Neural cell (in vitro differentiated cells): ENCODE results near the gene SLC9A1. TPM values are rescaled to one million over a fixed set of nuclear protein-coding genes. Genes with fewer than 3 reads are reported as not detected.

Source experiments
- H2AFZ ChIP-seq: fragments of 200-600, 300-800 bp; sonication (generic), shearing (Covaris generic); 2 replicates; pipeline ENCODE4 v1.6.0; 2014; ENCODE audit warnings: low read depth, mild to moderate bottlenecking, antibody characterized with exemption, low read length, moderate library complexity
- H3F3A ChIP-seq: fragments of 200-600 bp; shearing (Covaris generic); 2 replicates; pipeline ENCODE4 v1.6.1; 2016; ENCODE audit warnings: mild to moderate bottlenecking, moderate library complexity, mixed read lengths, antibody characterized with exemption, low read length; ENCODE audit not compliant: insufficient read depth, poor library complexity, severe bottlenecking
- H3K27ac ChIP-seq: fragments of 200-600, 300-800 bp; sonication (generic), shearing (Covaris generic); 2 replicates; pipeline ENCODE4 v1.5.1; 2014; ENCODE audit warnings: mild to moderate bottlenecking, low read length, moderate library complexity
- H3K27me3 ChIP-seq: fragments of 300-800, 200-600 bp; sonication (generic), shearing (Covaris generic); 2 replicates; pipeline ENCODE4 v1.6.0; 2014; ENCODE audit warnings: mild to moderate bottlenecking, low read depth, low read length, moderate library complexity; ENCODE audit not compliant: insufficient read depth
- H3K36me3 ChIP-seq: fragments of 300-800, 200-600 bp; sonication (generic), shearing (Covaris generic); 2 replicates; pipeline ENCODE4 v1.5.1; 2014; ENCODE audit warnings: mild to moderate bottlenecking, antibody characterized with exemption, low read length, moderate library complexity; ENCODE audit not compliant: insufficient read depth
- H3K4me2 ChIP-seq: fragments of 300-800, 200-600 bp; sonication (generic), shearing (Covaris generic); 2 replicates; pipeline ENCODE4 v1.6.0; 2014; ENCODE audit warnings: mild to moderate bottlenecking, low read length
- H3K4me3 ChIP-seq: fragments of 300-800, 200-600 bp; sonication (generic), shearing (Covaris generic); 2 replicates; pipeline ENCODE4 v1.5.1; 2014; ENCODE audit warnings: mild to moderate bottlenecking, low read length, moderate library complexity
- H3K79me2 ChIP-seq: fragments of 200-600 bp; shearing (Covaris generic); replicated peaks from 2 replicates; pipeline ENCODE4 v1.6.0; 2014; ENCODE audit warnings: mild to moderate bottlenecking, low read length, moderate library complexity; ENCODE audit not compliant: insufficient read depth
- H3K9ac ChIP-seq: fragments of 300-800, 200-600 bp; sonication (generic), shearing (Covaris generic); 2 replicates; pipeline ENCODE4 v1.6.1; 2016; ENCODE audit warnings: mild to moderate bottlenecking, low read length, mixed read lengths
- H3K9me2 ChIP-seq: fragments of 200-600 bp; shearing (Covaris generic); 2 replicates; pipeline ENCODE4 v1.6.1; 2016; ENCODE audit warnings: mild to moderate bottlenecking, low read length, mixed read lengths; ENCODE audit not compliant: insufficient read depth
- H3K9me3 ChIP-seq: fragments of 200-600, 300-800 bp; sonication (generic), shearing (Covaris generic); 2 replicates; pipeline ENCODE4 v1.6.1; 2016; ENCODE audit warnings: mild to moderate bottlenecking, mixed run types, low read length, moderate library complexity, mixed read lengths
- H4K20me1 ChIP-seq: fragments of 200-600 bp; shearing (Covaris generic); 2 replicates; pipeline ENCODE4 v1.6.1; 2016; ENCODE audit warnings: mild to moderate bottlenecking, mixed run types; ENCODE audit not compliant: insufficient read depth
- CTCF ChIP-seq: fragments of 450-650 bp; IDR thresholded peaks from 2 replicates; pipeline ENCODE4 v1.5.1; 2014; ENCODE audit warnings: antibody characterized with exemption, mild to moderate bottlenecking, moderate library complexity; ENCODE audit not compliant: poor library complexity, severe bottlenecking
- EP300 ChIP-seq: fragments of 450-650 bp; conservative IDR thresholded peaks from 2 replicates; pipeline ENCODE4 v1.6.1; 2014; ENCODE audit warnings: antibody characterized with exemption, mild to moderate bottlenecking, moderate library complexity; ENCODE audit not compliant: poor library complexity, severe bottlenecking
- EZH2 ChIP-seq: fragments of 200-600, 300-800 bp; shearing (Covaris generic), sonication (generic); IDR thresholded peaks from 2 replicates; pipeline ENCODE4 v1.6.1; 2014; ENCODE audit warnings: antibody characterized with exemption, low read length, borderline replicate concordance, mild to moderate bottlenecking; ENCODE audit not compliant: insufficient read depth, poor library complexity, severe bottlenecking
- MXI1 ChIP-seq: fragments of 450-650 bp; conservative IDR thresholded peaks from 2 replicates; pipeline ENCODE4 v1.6.1; 2014; ENCODE audit warnings: antibody characterized with exemption, mild to moderate bottlenecking; ENCODE audit not compliant: poor library complexity, severe bottlenecking
- POLR2AphosphoS5 ChIP-seq: IDR thresholded peaks from 2 replicates; pipeline ENCODE4 v1.6.1; 2012
- RAD21 ChIP-seq: fragments of 450-650 bp; conservative IDR thresholded peaks from 2 replicates; pipeline ENCODE4 v1.6.1; 2014; ENCODE audit warnings: antibody characterized with exemption, mild to moderate bottlenecking, moderate library complexity
- REST ChIP-seq: IDR thresholded peaks from 2 replicates; pipeline ENCODE4 v1.6.1; 2012; ENCODE audit warnings: borderline replicate concordance
- SMC3 ChIP-seq: fragments of 450-650 bp; conservative IDR thresholded peaks from 2 replicates; pipeline ENCODE4 v1.6.1; 2014; ENCODE audit warnings: antibody characterized with exemption, mild to moderate bottlenecking, moderate library complexity; ENCODE audit not compliant: poor library complexity
- TAF1 ChIP-seq: IDR thresholded peaks from 2 replicates; pipeline ENCODE4 v1.6.1; 2012; ENCODE audit warnings: low read depth
- polyA plus RNA-seq: library from polyadenylated mRNA; depleted of rRNA; stranded (reverse); fragments of >200 nt; gene quantifications from 2 replicates; pipeline ENCODE4 v1.2.3, GENCODE V29; 2014

SLC9A1 gene
- polyA plus RNA-seq, 1 donor from 2014 or later: 1.5 TPM

DNA sequence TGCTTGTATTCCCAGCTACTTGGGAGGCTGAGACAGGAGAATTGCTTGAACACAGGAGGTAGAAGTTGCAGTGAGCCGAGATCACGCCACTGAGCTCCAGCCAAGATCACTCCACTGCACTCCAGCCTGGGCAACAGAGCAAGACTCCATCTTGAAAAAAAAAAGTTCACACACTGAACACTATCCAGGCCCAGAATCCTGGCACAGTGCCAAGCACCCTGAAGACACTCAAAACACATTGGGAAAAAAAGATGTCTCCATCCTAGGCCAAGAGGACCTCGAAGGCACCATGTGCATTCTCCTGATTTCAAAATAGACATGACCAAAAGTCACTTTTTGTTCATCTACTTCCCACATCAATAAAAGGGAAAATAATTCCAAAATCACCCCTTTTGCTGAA lies 38.7 kb downstream of the SLC9A1 start:
- no peak for TF ChIP-seq EZH2
- no peak for TF ChIP-seq EP300
- TF ChIP-seq RAD21: no peak
- no peak for TF ChIP-seq TAF1
- TF ChIP-seq POLR2AphosphoS5: no peak
- TF ChIP-seq CTCF: no peak
- no peak for TF ChIP-seq REST
- no peak for TF ChIP-seq SMC3
- no peak for TF ChIP-seq MXI1
- Histone ChIP-seq H3K79me2 (no peaks in the 10 kb centered on the region), H3K9ac (no peak overlapping the region), H3K27me3 (no peaks in the 10 kb centered on the region), H3K4me2 (no peak overlapping the region), H4K20me1 (no peaks in the 10 kb centered on the region), H2AFZ (no peak overlapping the region), H3K9me2 (no peaks in the 10 kb centered on the region), H3F3A (no peaks in the 10 kb centered on the region), H3K36me3 (no peaks in the 10 kb centered on the region), H3K9me3 (no peaks in the 10 kb centered on the region), H3K27ac (no peak overlapping the region), H3K4me3 (no peak overlapping the region)

GRCh38 chr1:27114546-27114945 lies 40.4 kb downstream of the SLC9A1 start:
- Histone ChIP-seq H3F3A (no peaks in the 10 kb centered on the region), H3K27ac (no peak overlapping the region), H2AFZ (no peak overlapping the region), H4K20me1 (no peaks in the 10 kb centered on the region), H3K36me3 (no peaks in the 10 kb centered on the region), H3K9me2 (no peaks in the 10 kb centered on the region), H3K9me3 (no peaks in the 10 kb centered on the region), H3K79me2 (no peaks in the 10 kb centered on the region), H3K4me3 (no peak overlapping the region), H3K9ac (no peak overlapping the region), H3K4me2 (no peak overlapping the region), H3K27me3 (no peaks in the 10 kb centered on the region)
- no peak for TF ChIP-seq MXI1
- no peak for TF ChIP-seq CTCF
- no peak for TF ChIP-seq RAD21
- TF ChIP-seq EZH2: no peak
- no peak for TF ChIP-seq TAF1
